CD4-positive, alpha-beta memory T cell (primary cell): Measurements from ENCODE around the gene ENTR1. TPM values are rescaled to one million over a fixed set of nuclear protein-coding genes. Genes with fewer than 3 reads are reported as not detected.

Experiments
- CTCF ChIA-PET: fragments of 350-600 bp; sonication (Branson Sonifier 250); formaldehyde crosslinking; loops from one replicate; lab custom pipeline; 2021; ENCODE audit warnings: inconsistent platforms; ENCODE audit not compliant: partially characterized antibody; lab: Charles Lee
- POLR2A ChIA-PET: fragments of 350-600 bp; sonication (Branson Sonifier 250); formaldehyde crosslinking; loops from one replicate; lab custom pipeline; 2021; ENCODE audit not compliant: partially characterized antibody; lab: Charles Lee
- DNase-seq, 5 donors: peaks; one replicate each; pipeline versions ENCODE4 v3.0.0 to v3.0.0-alpha.2; 2020 to 2022; ENCODE audit warnings: mixed read lengths in 1 of 5
- H3K27ac ChIP-seq: one replicate; pipeline ENCODE4 v1.7.0; 2013; ENCODE audit warnings: low read depth, low read length
- H3K27me3 ChIP-seq: 2 replicates; pipeline ENCODE4 v1.7.0; 2013; ENCODE audit warnings: mild to moderate bottlenecking, low read length, moderate library complexity; ENCODE audit not compliant: insufficient read depth
- H3K36me3 ChIP-seq: 2 replicates; pipeline ENCODE4 v1.7.0; 2013; ENCODE audit warnings: mild to moderate bottlenecking, low read length, moderate library complexity; ENCODE audit not compliant: insufficient read depth
- H3K4me1 ChIP-seq: 2 replicates; pipeline ENCODE4 v1.7.0; 2013; ENCODE audit warnings: mild to moderate bottlenecking, low read length, moderate library complexity; ENCODE audit not compliant: insufficient read depth
- H3K4me3 ChIP-seq, 2 donors: one replicate each; pipeline ENCODE4 v1.7.0; 2013; ENCODE audit warnings: low read length in 2 of 2, mild to moderate bottlenecking in 1 of 2
- H3K9me3 ChIP-seq, 2 donors: one replicate each; pipeline ENCODE4 v1.7.0; 2013; ENCODE audit warnings: low read length in 2 of 2, control low read depth in 1 of 2; ENCODE audit not compliant: control insufficient read depth in 1 of 2
- H3K27ac Mint-ChIP-seq, 7 donors: one replicate each; pipeline ENCODE4 v1.8.0; 2020 to 2021; ENCODE audit warnings: mixed read lengths in 7 of 7, mild to moderate bottlenecking in 6 of 7, inconsistent platforms in 3 of 7, moderate library complexity in 3 of 7
- H3K27me3 Mint-ChIP-seq, 2 donors: one replicate each; pipeline ENCODE4 v1.8.0; 2020 to 2021; ENCODE audit warnings: mixed read lengths in 2 of 2
- H3K36me3 Mint-ChIP-seq, 2 donors: one replicate each; pipeline ENCODE4 v1.8.0; 2020 to 2021; ENCODE audit warnings: mixed read lengths in 2 of 2, inconsistent platforms in 1 of 2, mild to moderate bottlenecking in 1 of 2
- H3K4me1 Mint-ChIP-seq, 4 donors: one replicate each; pipeline ENCODE4 v1.8.0; 2020 to 2021; ENCODE audit warnings: mixed read lengths in 4 of 4, mild to moderate bottlenecking in 1 of 4
- H3K4me3 Mint-ChIP-seq, 8 donors: one replicate each; pipeline ENCODE4 v1.8.0; 2020 to 2021; ENCODE audit warnings: mixed read lengths in 8 of 8, mild to moderate bottlenecking in 7 of 8, moderate library complexity in 6 of 8, inconsistent platforms in 3 of 8
- H3K9me3 Mint-ChIP-seq, 8 donors: one replicate each; pipeline ENCODE4 v1.8.0; 2020 to 2021; ENCODE audit warnings: mixed read lengths in 8 of 8, mild to moderate bottlenecking in 5 of 8, inconsistent platforms in 3 of 8, moderate library complexity in 1 of 8
- intact Hi-C: fragments of 100-400 bp; cut with micrococcal nuclease; formaldehyde crosslinking; loops from one replicate; pipeline ENCODE4 v1.15.1; 2023
- polyA plus RNA-seq, 2 donors: library from polyadenylated mRNA; unstranded; fragments of 300-500 nt; fragmentation: Illumina TruSeq; gene quantifications; one replicate each; pipeline ENCODE4 v1.2.3, GENCODE V29; 2021
- total RNA-seq, 2 experiments: library from RNA; stranded (reverse); gene quantifications; one replicate each; pipeline ENCODE4 v1.2.3, GENCODE V29; 2021

The ENTR1 gene
- total and polyA plus RNA-seq, 4 experiments from 2014 or later = 8.3 to 85.9 (median 47.8) TPM

GRCh38 chr9:136372561-136373299 is 37.7 kb downstream of the ENTR1 start:
- no peaks in the 10 kb centered on the region for H3K4me1 ChIP-seq
- intact Hi-C loops = no loop called here
- no peaks in the 10 kb centered on the region for H3K36me3 ChIP-seq
- ChIA-PET POLR2A (no interaction called here), CTCF (no interaction called here)
- no peak overlapping the region for H3K4me3 ChIP-seq
- no peak overlapping the region for H3K4me3 Mint-ChIP-seq
- H3K9me3 Mint-ChIP-seq = no peaks in the 10 kb centered on the region
- no peaks in the 10 kb centered on the region for H3K4me1 Mint-ChIP-seq
- no peaks in the 10 kb centered on the region for H3K36me3 Mint-ChIP-seq
- H3K27ac ChIP-seq = no peak overlapping the region
- no peak for DNase-seq
- no peaks in the 10 kb centered on the region for H3K27me3 ChIP-seq
- peak overlapping the region in 1 of 7 donors; percentile 37 for H3K27ac Mint-ChIP-seq
- H3K27me3 Mint-ChIP-seq = no peaks in the 10 kb centered on the region
- H3K9me3 ChIP-seq = no peaks in the 10 kb centered on the region

GRCh38 chr9:136372006-136372405 is 38.4 kb downstream of the ENTR1 start:
- H3K4me1 ChIP-seq = no peaks in the 10 kb centered on the region
- Mint-ChIP-seq H3K27ac (no peak overlapping the region), H3K36me3 (no peaks in the 10 kb centered on the region), H3K4me1 (no peaks in the 10 kb centered on the region), H3K9me3 (no peaks in the 10 kb centered on the region), H3K4me3 (no peak overlapping the region), H3K27me3 (no peaks in the 10 kb centered on the region)
- no peak overlapping the region for H3K27ac ChIP-seq
- H3K27me3 ChIP-seq = no peaks in the 10 kb centered on the region
- no peaks in the 10 kb centered on the region for H3K36me3 ChIP-seq
- ChIA-PET POLR2A (no interaction called here), CTCF (no interaction called here)
- no peaks in the 10 kb centered on the region for H3K9me3 ChIP-seq
- intact Hi-C loops = no loop called here
- H3K4me3 ChIP-seq = no peak overlapping the region
- DNase-seq = no peak

GRCh38 chr9:136371533-136371880 is 38.9 kb downstream of the ENTR1 start:
- no peaks in the 10 kb centered on the region for H3K4me1 ChIP-seq
- Mint-ChIP-seq H3K27ac (no peak overlapping the region), H3K36me3 (no peaks in the 10 kb centered on the region), H3K4me3 (no peak overlapping the region), H3K4me1 (no peaks in the 10 kb centered on the region), H3K9me3 (no peaks in the 10 kb centered on the region), H3K27me3 (no peaks in the 10 kb centered on the region)
- H3K4me3 ChIP-seq = no peak overlapping the region
- no peaks in the 10 kb centered on the region for H3K9me3 ChIP-seq
- CTCF ChIA-PET = no interaction called here
- no peaks in the 10 kb centered on the region for H3K27me3 ChIP-seq
- DNase-seq = no peak
- no peaks in the 10 kb centered on the region for H3K36me3 ChIP-seq
- no peak overlapping the region for H3K27ac ChIP-seq
- intact Hi-C loops = no loop called here
- POLR2A ChIA-PET = no interaction called here

GRCh38 chr9:136370687-136371532 is 39.5 kb downstream of the ENTR1 start:
- Mint-ChIP-seq H3K9me3 (peaks cover 0 to 2% (median 0%) of the 10 kb centered on the region in 8 donors), H3K27ac (no peak overlapping the region)

GRCh38 chr9:136370037-136370436 is 40.4 kb downstream of the ENTR1 start:
- CTCF ChIA-PET = no interaction called here
- H3K9me3 ChIP-seq = no peaks in the 10 kb centered on the region
- Mint-ChIP-seq H3K27me3 (no peaks in the 10 kb centered on the region), H3K36me3 (no peaks in the 10 kb centered on the region), H3K4me1 (no peaks in the 10 kb centered on the region), H3K27ac (no peak overlapping the region), H3K9me3 (peaks cover 0 to 2% (median 0%) of the 10 kb centered on the region in 8 donors), H3K4me3 (no peak overlapping the region)
- no peak overlapping the region for H3K4me3 ChIP-seq
- DNase-seq = no peak
- H3K4me1 ChIP-seq = no peaks in the 10 kb centered on the region
- no peaks in the 10 kb centered on the region for H3K27me3 ChIP-seq
- intact Hi-C loops = no loop called here
- POLR2A ChIA-PET = no interaction called here
- no peaks in the 10 kb centered on the region for H3K36me3 ChIP-seq
- no peak overlapping the region for H3K27ac ChIP-seq

More at GRCh38 chr9:136370687-136371532, 39.5 kb downstream of the ENTR1 start:
- Histone ChIP-seq H3K9me3 (no peaks in the 10 kb centered on the region), H3K4me1 (no peaks in the 10 kb centered on the region), H3K4me3 (no peak overlapping the region), H3K27me3 (no peaks in the 10 kb centered on the region), H3K27ac (no peak overlapping the region), H3K36me3 (no peaks in the 10 kb centered on the region)
- POLR2A ChIA-PET = no interaction called here
- no peak for DNase-seq
- CTCF ChIA-PET = no interaction called here
- Mint-ChIP-seq H3K36me3 (no peaks in the 10 kb centered on the region), H3K27me3 (no peaks in the 10 kb centered on the region), H3K4me3 (no peak overlapping the region), H3K4me1 (no peaks in the 10 kb centered on the region)
- intact Hi-C loops = no loop called here

GRCh38 chr9:136368190-136368589 is 42.2 kb downstream of the ENTR1 start:
- ChIA-PET CTCF (no interaction called here), POLR2A (no interaction called here)
- no peaks in the 10 kb centered on the region for H3K36me3 ChIP-seq
- intact Hi-C loops = no loop called here
- H3K36me3 Mint-ChIP-seq = no peaks in the 10 kb centered on the region
- H3K4me1 ChIP-seq = peaks cover 7% of the 10 kb centered on the region
- no peaks in the 10 kb centered on the region for H3K9me3 ChIP-seq
- no peaks in the 10 kb centered on the region for H3K27me3 ChIP-seq
- DNase-seq = no peak
- H3K9me3 Mint-ChIP-seq = peaks cover 0 to 2% (median 0%) of the 10 kb centered on the region in 8 donors
- no peaks in the 10 kb centered on the region for H3K4me1 Mint-ChIP-seq
- H3K4me3 ChIP-seq = no peak overlapping the region
- no peaks in the 10 kb centered on the region for H3K27me3 Mint-ChIP-seq
- no peak overlapping the region for H3K4me3 Mint-ChIP-seq
- no peak overlapping the region for H3K27ac ChIP-seq
- peak overlapping the region in 2 of 7 donors; percentile 27 to 60 for H3K27ac Mint-ChIP-seq

- intact Hi-C loops = no loop called here
- Mint-ChIP-seq H3K36me3 (peaks cover 0 to 5% of the 10 kb centered on the region in 2 donors), H3K27me3 (no peaks in the 10 kb centered on the region), H3K4me1 (peaks cover 0 to 7% (median 0%) of the 10 kb centered on the region in 4 donors), H3K4me3 (no peak overlapping the region), H3K9me3 (peaks cover 0 to 2% (median 0%) of the 10 kb centered on the region in 8 donors), H3K27ac (peak overlapping the region in 1 of 7 donors; percentile 27)
- CTCF ChIA-PET = no interaction called here
- Histone ChIP-seq H3K27ac (no peak overlapping the region), H3K4me3 (no peak overlapping the region), H3K27me3 (no peaks in the 10 kb centered on the region), H3K4me1 (peaks cover 12% of the 10 kb centered on the region), H3K36me3 (no peaks in the 10 kb centered on the region), H3K9me3 (no peaks in the 10 kb centered on the region)
- DNase-seq = no peak
- POLR2A ChIA-PET = no interaction called here
Measured at GRCh38 chr9:136367296-136368145, 42.9 kb downstream of the ENTR1 start.
